Prostate gland (tissue), 2 donors: ENCODE results near the gene UPK1A.

Experiments
- POLR2A ChIP-seq: fragments of 450-650 bp; IDR thresholded peaks from one replicate; pipeline ENCODE4 v1.6.1; 2016; ENCODE audit warnings: antibody characterized with exemption, mild to moderate bottlenecking
- TF ChIP-seq, protein P1 (sequence below), 4 experiments: fragments of 200-600 bp in 2 of 4; fragments of 450-650 bp in 2 of 4; sonication (generic) in 2 of 4; IDR thresholded peaks; 1 replicate in 3 of 4; 2 replicates in 1 of 4; pipeline ENCODE4 v1.5.1; 2016 to 2019; ENCODE audit warnings: antibody characterized with exemption in 4 of 4, mild to moderate bottlenecking in 2 of 4, moderate library complexity in 2 of 4

DNA sequence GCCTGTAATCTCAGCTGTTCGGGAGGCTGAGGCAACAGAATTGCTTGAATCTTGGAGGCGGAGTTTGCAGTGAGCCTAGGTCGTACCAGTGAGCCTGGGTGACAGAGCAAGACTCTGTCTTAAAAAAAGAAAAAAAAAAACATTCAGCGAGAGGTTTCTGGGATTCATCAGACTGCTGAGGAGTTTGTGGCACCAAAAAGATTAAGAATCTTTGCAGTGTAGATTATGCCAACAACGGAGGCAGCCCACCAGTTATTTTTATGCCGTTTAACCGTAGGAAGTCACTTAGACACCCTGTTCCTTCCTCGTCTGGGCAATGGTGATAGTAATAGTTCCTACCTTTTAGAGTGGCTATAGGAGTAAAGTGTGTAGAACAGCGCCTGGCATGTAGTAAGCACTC is 15.7 kb upstream of the UPK1A start:
- TF ChIP-seq, protein P1, sequence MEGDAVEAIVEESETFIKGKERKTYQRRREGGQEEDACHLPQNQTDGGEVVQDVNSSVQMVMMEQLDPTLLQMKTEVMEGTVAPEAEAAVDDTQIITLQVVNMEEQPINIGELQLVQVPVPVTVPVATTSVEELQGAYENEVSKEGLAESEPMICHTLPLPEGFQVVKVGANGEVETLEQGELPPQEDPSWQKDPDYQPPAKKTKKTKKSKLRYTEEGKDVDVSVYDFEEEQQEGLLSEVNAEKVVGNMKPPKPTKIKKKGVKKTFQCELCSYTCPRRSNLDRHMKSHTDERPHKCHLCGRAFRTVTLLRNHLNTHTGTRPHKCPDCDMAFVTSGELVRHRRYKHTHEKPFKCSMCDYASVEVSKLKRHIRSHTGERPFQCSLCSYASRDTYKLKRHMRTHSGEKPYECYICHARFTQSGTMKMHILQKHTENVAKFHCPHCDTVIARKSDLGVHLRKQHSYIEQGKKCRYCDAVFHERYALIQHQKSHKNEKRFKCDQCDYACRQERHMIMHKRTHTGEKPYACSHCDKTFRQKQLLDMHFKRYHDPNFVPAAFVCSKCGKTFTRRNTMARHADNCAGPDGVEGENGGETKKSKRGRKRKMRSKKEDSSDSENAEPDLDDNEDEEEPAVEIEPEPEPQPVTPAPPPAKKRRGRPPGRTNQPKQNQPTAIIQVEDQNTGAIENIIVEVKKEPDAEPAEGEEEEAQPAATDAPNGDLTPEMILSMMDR (IDR thresholded peaks at IDR 0.05): no peak
- no peak for TF ChIP-seq POLR2A
